H9 (cell line): ENCODE data around the gene USP26. TPM values are rescaled to one million over a fixed set of nuclear protein-coding genes. Genes with fewer than 3 reads are reported as not detected.

ENCODE experiments used
- DNase-seq: peaks from one replicate; pipeline ENCODE4 v3.0.0-alpha.2; 2017
- H2AFZ ChIP-seq: one replicate; pipeline ENCODE4 v1.6.1; 2013; ENCODE audit warnings: mild to moderate bottlenecking, low read length, control low read depth, moderate library complexity
- H2AK5ac ChIP-seq: 2 replicates; pipeline ENCODE4 v1.6.1; 2013; ENCODE audit warnings: low read length, control low read depth, mixed read lengths; ENCODE audit not compliant: insufficient read length
- H2BK120ac ChIP-seq: one replicate; pipeline ENCODE4 v1.6.1; 2013; ENCODE audit warnings: low read depth, mild to moderate bottlenecking, low read length, control low read depth, inconsistent platforms; ENCODE audit not compliant: poor library complexity, severe bottlenecking
- H2BK12ac ChIP-seq: 2 replicates; pipeline ENCODE4 v1.6.1; 2013; ENCODE audit warnings: low read length, control low read depth, mixed read lengths, low read depth; ENCODE audit not compliant: insufficient read length
- H2BK15ac ChIP-seq: 2 replicates; pipeline ENCODE4 v1.6.1; 2013; ENCODE audit warnings: low read depth, low read length, control low read depth
- H2BK20ac ChIP-seq: one replicate; pipeline ENCODE4 v1.6.1; 2013; ENCODE audit warnings: low read depth, mild to moderate bottlenecking, low read length, control low read depth, inconsistent platforms; ENCODE audit not compliant: poor library complexity, severe bottlenecking
- H2BK5ac ChIP-seq: 2 replicates; pipeline ENCODE4 v1.6.1; 2013; ENCODE audit warnings: low read length, control low read depth, mixed read lengths; ENCODE audit not compliant: insufficient read length
- H3K14ac ChIP-seq: 2 replicates; pipeline ENCODE4 v1.6.1; 2013; ENCODE audit warnings: low read length, control low read depth; ENCODE audit not compliant: insufficient read depth
- H3K18ac ChIP-seq: 2 replicates; pipeline ENCODE4 v1.6.1; 2013; ENCODE audit warnings: low read depth, mild to moderate bottlenecking, mixed read lengths, low read length, control low read depth; ENCODE audit not compliant: insufficient read length
- H3K23ac ChIP-seq: 2 replicates; pipeline ENCODE4 v1.6.1; 2013; ENCODE audit warnings: low read length, control low read depth, mixed read lengths, low read depth; ENCODE audit not compliant: insufficient read length
- H3K23me2 ChIP-seq: 2 replicates; pipeline ENCODE4 v1.6.1; 2013; ENCODE audit warnings: low read depth, mild to moderate bottlenecking, mixed read lengths, low read length, control low read depth; ENCODE audit not compliant: insufficient read length, poor library complexity, severe bottlenecking
- H3K27ac ChIP-seq: 2 replicates; pipeline ENCODE4 v1.5.1; 2013; ENCODE audit warnings: low read length, control low read depth, mixed read lengths, low read depth; ENCODE audit not compliant: insufficient read length
- H3K27me3 ChIP-seq: 2 replicates; pipeline ENCODE4 v1.6.1; 2013; ENCODE audit warnings: low read length, control low read depth, inconsistent platforms; ENCODE audit not compliant: insufficient read depth
- H3K4ac ChIP-seq: 2 replicates; pipeline ENCODE4 v1.6.1; 2013; ENCODE audit warnings: low read depth, mild to moderate bottlenecking, control low read depth, inconsistent platforms, low read length, moderate library complexity
- H3K4me1 ChIP-seq: 2 replicates; pipeline ENCODE4 v1.6.1; 2013; ENCODE audit warnings: low read length, control low read depth, inconsistent platforms; ENCODE audit not compliant: insufficient read depth
- H3K4me2 ChIP-seq: 2 replicates; pipeline ENCODE4 v1.6.1; 2013; ENCODE audit warnings: low read length, control low read depth, mixed read lengths; ENCODE audit not compliant: insufficient read length, insufficient read depth
- H3K56ac ChIP-seq: 2 replicates; pipeline ENCODE4 v1.6.1; 2013; ENCODE audit warnings: low read depth, mild to moderate bottlenecking, mixed read lengths, low read length, control low read depth; ENCODE audit not compliant: insufficient read length
- H3K79me1 ChIP-seq: 2 replicates; pipeline ENCODE4 v1.6.1; 2013; ENCODE audit warnings: low read depth, mild to moderate bottlenecking, moderate library complexity, low read length, control low read depth, inconsistent platforms; ENCODE audit not compliant: insufficient read depth, poor library complexity, severe bottlenecking
- H3K79me2 ChIP-seq: 2 replicates; pipeline ENCODE4 v1.6.1; 2013; ENCODE audit warnings: low read length, control low read depth, inconsistent platforms; ENCODE audit not compliant: insufficient read depth
- H3K9ac ChIP-seq: 2 replicates; pipeline ENCODE4 v1.6.1; 2013; ENCODE audit warnings: low read length, control low read depth, mixed read lengths; ENCODE audit not compliant: insufficient read length; ENCODE audit errors: extremely low read depth
- H3K9me3 ChIP-seq: one replicate; pipeline ENCODE4 v1.6.1; 2013; ENCODE audit warnings: low read depth, low read length, inconsistent platforms; ENCODE audit not compliant: control insufficient read depth
- H3T11ph ChIP-seq: one replicate; pipeline ENCODE4 v1.6.1; 2013; ENCODE audit warnings: mild to moderate bottlenecking, low read length, control low read depth, inconsistent platforms
- H4K20me1 ChIP-seq: one replicate; pipeline ENCODE4 v1.6.1; 2013; ENCODE audit not compliant: control insufficient read depth, insufficient read length, insufficient read depth
- H4K5ac ChIP-seq: 2 replicates; pipeline ENCODE4 v1.6.1; 2013; ENCODE audit warnings: low read depth, mild to moderate bottlenecking, mixed read lengths, low read length, control low read depth; ENCODE audit not compliant: insufficient read length
- H4K8ac ChIP-seq: replicated peaks from 2 replicates; pipeline ENCODE4 v1.6.1; 2013; ENCODE audit warnings: low read length, control low read depth, mixed read lengths, low read depth; ENCODE audit not compliant: insufficient read length
- H4K91ac ChIP-seq: 2 replicates; pipeline ENCODE4 v1.6.1; 2013; ENCODE audit warnings: low read depth, mild to moderate bottlenecking, moderate library complexity, mixed read lengths, low read length, control low read depth; ENCODE audit not compliant: insufficient read length
- H3K27ac Mint-ChIP-seq, 3 experiments: 2 replicates in 2 of 3; 3 replicates in 1 of 3; pipeline ENCODE4 v1.8.0; 2020 to 2021; ENCODE audit warnings: mixed read lengths in 3 of 3, mild to moderate bottlenecking in 1 of 3, moderate library complexity in 1 of 3
- H3K27me3 Mint-ChIP-seq: 2 replicates; pipeline ENCODE4 v1.8.0; 2021; ENCODE audit warnings: low read depth, mild to moderate bottlenecking, moderate library complexity, mixed read lengths
- H3K36me3 Mint-ChIP-seq, 3 experiments: 2 replicates in 2 of 3; 3 replicates in 1 of 3; pipeline ENCODE4 v1.8.0; 2020 to 2021; ENCODE audit warnings: low read depth in 3 of 3, mixed read lengths in 3 of 3; ENCODE audit not compliant: insufficient read depth in 1 of 3
- H3K4me1 Mint-ChIP-seq, 2 experiments: 2 replicates each; pipeline ENCODE4 v1.8.0; 2020; ENCODE audit warnings: mixed read lengths in 2 of 2
- H3K4me3 Mint-ChIP-seq, 2 experiments: 2 replicates in 1 of 2; 3 replicates in 1 of 2; pipeline ENCODE4 v1.8.0; 2020 to 2021; ENCODE audit warnings: mild to moderate bottlenecking in 2 of 2, mixed read lengths in 2 of 2, moderate library complexity in 1 of 2
- H3K9me3 Mint-ChIP-seq, 2 experiments: 2 replicates in 1 of 2; 3 replicates in 1 of 2; pipeline ENCODE4 v1.8.0; 2020; ENCODE audit warnings: mild to moderate bottlenecking in 2 of 2, mixed read lengths in 2 of 2, moderate library complexity in 1 of 2
- CTCF ChIP-seq: fragments of 200-600 bp; sonication (generic); conservative IDR thresholded peaks from 3 replicates; pipeline ENCODE4 v1.8.0; 2021; ENCODE audit warnings: antibody characterized with exemption, mild to moderate bottlenecking
- WGBS: extraction: QIAGEN DNeasy Blood & Tissue Kit; methylation state at CpG from one replicate; pipeline ENCODE4 v1.1.7; 2013; ENCODE audit warnings: missing lambda C conversion rate, low lambda C conversion rate, mixed read lengths; ENCODE audit not compliant: insufficient read length; ENCODE audit errors: extremely low coverage; 5-methylcytosine and 5-hydroxymethylcytosine counted together
- total RNA-seq: library from RNA; stranded (reverse); gene quantifications from 2 replicates; pipeline ENCODE4 v1.2.1, GENCODE V29; 2021

USP26 gene
- total RNA-seq, 1 experiment from 2014 or later = not detected

GRCh38 chrX:132999209-132999608 lies 97.7 kb downstream of the USP26 start:
- H3K27me3 ChIP-seq = no peaks in the 10 kb centered on the region
- H3K9me3 ChIP-seq = no peaks in the 10 kb centered on the region
- no peak overlapping the region for H3T11ph ChIP-seq
- no peak overlapping the region for H3K18ac ChIP-seq
- no peak overlapping the region for H2BK15ac ChIP-seq
- no peaks in the 10 kb centered on the region for H3K4me1 ChIP-seq
- H3K9me3 Mint-ChIP-seq = no peaks in the 10 kb centered on the region
- no peak overlapping the region for H3K4me3 Mint-ChIP-seq
- H3K27me3 Mint-ChIP-seq = no peaks in the 10 kb centered on the region; the same call in 1 of the 2 replicates
- no peaks in the 10 kb centered on the region for H3K36me3 Mint-ChIP-seq
- H4K5ac ChIP-seq = no peak overlapping the region
- no peak overlapping the region for H3K14ac ChIP-seq
- H3K56ac ChIP-seq = no peak overlapping the region
- no peak overlapping the region for H3K9ac ChIP-seq
- no peak overlapping the region for H2BK12ac ChIP-seq
- no peak overlapping the region for H4K8ac ChIP-seq
- no peak overlapping the region for H2BK120ac ChIP-seq
- peaks cover 0 to 10% of the 10 kb centered on the region in 2 experiments; a peak in 3 of 4 replicates for H3K4me1 Mint-ChIP-seq
- H3K23ac ChIP-seq = no peak overlapping the region
- no peaks in the 10 kb centered on the region for H4K20me1 ChIP-seq
- H4K91ac ChIP-seq = no peak overlapping the region
- H3K27ac ChIP-seq = no peak overlapping the region
- WGBS = no CpG with 5 or more reads among the region's 1 CpG
- H2AFZ ChIP-seq = no peak overlapping the region
- no peak overlapping the region for H2BK20ac ChIP-seq
- H2BK5ac ChIP-seq = no peak overlapping the region
- DNase-seq = no peak
- TF ChIP-seq CTCF = no peak
- H3K27ac Mint-ChIP-seq = no peak overlapping the region
- no peak overlapping the region for H3K4me2 ChIP-seq
- no peak overlapping the region for H2AK5ac ChIP-seq
- no peaks in the 10 kb centered on the region for H3K79me2 ChIP-seq
- H3K23me2 ChIP-seq = no peaks in the 10 kb centered on the region
- H3K4ac ChIP-seq = no peak overlapping the region
- H3K79me1 ChIP-seq = no peaks in the 10 kb centered on the region
